ENCODE data around the gene FAM187B. TPM values are rescaled to one million over a fixed set of nuclear protein-coding genes. Genes with fewer than 3 reads are reported as not detected.

FAM187B gene
- total and polyA plus RNA-seq, 2 of the 8 experiments (the other 6 are each of a cell fraction or from before 2014, with no cell fraction given) = not detected

DNA sequence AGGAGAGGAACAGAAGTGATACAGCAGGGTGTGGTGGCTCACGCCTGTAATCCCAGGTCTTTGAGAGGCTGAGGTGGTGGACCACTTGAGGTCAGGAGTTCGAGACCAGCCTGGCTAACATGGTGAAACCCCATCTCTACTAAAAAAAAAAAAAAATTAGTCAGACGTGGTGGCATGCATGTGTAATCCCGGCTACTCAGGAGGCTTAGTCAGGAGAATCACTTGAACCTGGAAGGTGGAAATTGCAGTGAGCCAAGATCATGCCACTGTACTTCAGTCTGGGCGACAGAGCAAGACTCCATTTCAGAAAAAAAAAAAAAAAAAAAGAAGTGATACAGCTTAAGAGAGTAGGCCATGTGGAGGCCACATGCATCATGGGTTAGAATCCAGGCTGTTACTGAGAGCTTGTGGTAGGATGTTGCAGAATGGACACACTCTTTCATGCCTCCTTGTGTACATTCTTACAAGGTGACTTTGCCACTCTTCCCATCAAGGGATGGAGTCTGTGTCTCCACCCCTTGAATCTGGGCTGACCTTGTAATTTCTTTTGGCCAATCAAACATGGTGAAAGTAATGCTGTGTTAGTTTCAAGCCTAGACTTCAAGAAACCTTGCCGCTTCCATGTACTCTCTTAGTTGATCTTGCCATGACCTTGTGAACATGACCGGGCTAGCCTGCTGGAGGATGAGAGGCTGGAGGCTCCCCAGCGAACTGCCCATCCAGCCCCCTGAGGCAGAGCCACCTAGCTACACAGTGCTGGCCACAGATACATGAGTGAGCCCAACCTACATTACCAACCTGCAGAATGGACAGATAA lies 12.3 kb downstream of the FAM187B start:
- Histone ChIP-seq H2BK120ac (replicated peaks; ENCODE audit: low read depth, low read length) (no peak overlapping the region), H3K27ac (ENCODE audit: low read depth, low read length) (no peak overlapping the region), H3K56ac (replicated peaks; ENCODE audit: insufficient read length, low read depth, low read length) (no peak overlapping the region), H4K20me1 (replicated peaks in 1 of 2; ENCODE audit: control insufficient read depth in 1 of 2, insufficient read depth in 2 of 2, low read length in 2 of 2) (no peaks in the 10 kb centered on the region), H3K36me3 (ENCODE audit: control insufficient read depth in 2 of 4, insufficient read depth in 4 of 4, low read length in 3 of 4) (no peaks in the 10 kb centered on the region), H3K23ac (ENCODE audit: insufficient read length) (no peak overlapping the region), H3K79me1 (ENCODE audit: low read depth, low read length) (no peaks in the 10 kb centered on the region), H3K4me2 (ENCODE audit: insufficient read depth in 1 of 2, low read depth in 2 of 2, low read length in 2 of 2) (no peak overlapping the region), H3K4me1 (replicated peaks in 1 of 4; ENCODE audit: control insufficient read depth in 3 of 4, insufficient read depth in 4 of 4, low read length in 3 of 4) (no peaks in the 10 kb centered on the region), H3K79me2 (ENCODE audit: control insufficient read depth in 1 of 2, insufficient read depth in 2 of 2, low read length in 2 of 2) (no peaks in the 10 kb centered on the region), H2AK5ac (ENCODE audit: low read depth, low read length) (no peak overlapping the region), H3K4ac (replicated peaks; ENCODE audit: insufficient read length, low read depth, low read length) (no peak overlapping the region), H3K27me3 (replicated peaks in 1 of 4; ENCODE audit: control insufficient read depth in 3 of 4, extremely low read depth in 1 of 4, insufficient read depth in 3 of 4, low read length in 3 of 4) (no peaks in the 10 kb centered on the region), H4K91ac (replicated peaks; ENCODE audit: insufficient read length, low read length) (peak overlapping the region; percentile 87), H3K18ac (ENCODE audit: extremely low read depth, low read length) (no peak overlapping the region), H4K5ac (ENCODE audit: insufficient read length, low read depth, low read length) (no peak overlapping the region), H3K9me3 (ENCODE audit: insufficient read depth in 2 of 2, low read depth in 1 of 2, low read length in 1 of 2) (peaks cover 4 to 7% of the 10 kb centered on the region in 2 experiments), H3K14ac (ENCODE audit: insufficient read length) (no peak overlapping the region), H2BK20ac (ENCODE audit: low read length) (no peak overlapping the region), H3K9ac (replicated peaks in 1 of 4; ENCODE audit: extremely low read depth in 1 of 4, low read depth in 3 of 4, low read length in 3 of 4) (no peak overlapping the region), H2BK15ac (ENCODE audit: low read length) (no peak overlapping the region), H2BK12ac (ENCODE audit: low read depth, low read length) (no peak overlapping the region; the same call in 1 of the 2 replicates), H2BK5ac (ENCODE audit: low read depth, low read length) (peak overlapping the region; percentile 8; the same call in 1 of the 2 replicates), H3K23me2 (ENCODE audit: low read depth, low read length) (no peaks in the 10 kb centered on the region), H4K8ac (ENCODE audit: extremely low read depth, insufficient read depth, low read length) (no peak overlapping the region; the same call in 1 of the 2 replicates), H3K4me3 (ENCODE audit: extremely low read depth in 1 of 4, insufficient read depth in 2 of 4, low read depth in 3 of 4, low read length in 4 of 4) (no peak overlapping the region), H2AFZ (ENCODE audit: low read length) (no peak overlapping the region)
- DNase-seq (ENCODE audit: low read depth in 1 of 2, low spot score in 2 of 2) = no peak
- no peak for FAIRE-seq
- ChIA-PET POLR2A (ENCODE audit: partially characterized antibody) (interaction anchor here (1.2 to 1.4 kb wide), 3 partner anchors 12 to 15 kb away, joined by 3 to 5 read pairs (median 4); partner anchors contain the start of gene FAM187B), CTCF (ENCODE audit: partially characterized antibody) (interaction anchor here (0.6 to 2.4 kb wide), 16 partner anchors 8 to 161 kb away, joined by 3 to 7 read pairs (median 3); partner anchors contain the start of genes FXYD5 and LGI4)
- 92% methylated on average over 7 of the region's 8 CpGs; no CpG with 5 or more reads in 1 of the 2 experiments for WGBS, 2 experiments (ENCODE audit: extremely low coverage in 1 of 2, insufficient coverage in 1 of 2, insufficient read length in 1 of 2, insufficient replicate concordance in 2 of 2, low coverage in 1 of 2, low lambda C conversion rate in 2 of 2, missing lambda C conversion rate in 1 of 2)
- TF ChIP-seq EGR1 (IDR thresholded peaks at IDR 0.05; ENCODE audit: borderline replicate concordance, low read depth, low read length) (no peak), CBX8 (IDR thresholded peaks at IDR 0.05; ENCODE audit: borderline replicate concordance, low read depth, low read length) (no peak), HDAC6 (IDR thresholded peaks at IDR 0.05; ENCODE audit: low read depth, low read length) (no peak), EZH2 (IDR thresholded peaks at IDR 0.05; ENCODE audit: low read depth, low read length, severe bottlenecking) (no peak), YY1 (IDR thresholded peaks at IDR 0.05; ENCODE audit: low read depth, low read length) (no peak), KDM5A (IDR thresholded peaks at IDR 0.05; ENCODE audit: low read length) (no peak), SP4 (IDR thresholded peaks at IDR 0.05; ENCODE audit: low read length) (no peak)
